ENCODE measurements around the gene HIP1R. TPM values are rescaled to one million over a fixed set of nuclear protein-coding genes. Genes with fewer than 3 reads are reported as not detected.
A peak's percentile ranks its signal among the peaks of the same experiment; 100 is the strongest.

The HIP1R gene
- total and polyA plus RNA-seq, 10 of the 15 experiments (the other 5 are each of a cell fraction or from before 2014, with no cell fraction given), result 0.18 to 27.7 (median 11.7) TPM

GRCh38 chr12:122807651-122808050 lies 27.6 kb upstream of the HIP1R start (continued):
- TF ChIP-seq CEBPB (IDR thresholded peaks at IDR 0.05; ENCODE audit: borderline replicate concordance in 1 of 2, low read depth in 2 of 2, low read length in 2 of 2), result no peak

- ChIA-PET RAD21 (ENCODE audit: unreplicated experiment) (interaction anchor here (1.4 kb wide), 1 partner anchor 14 kb away, joined by 6 read pairs; no protein-coding TSS in a partner anchor), SMC1A (ENCODE audit: uncharacterized antibody, unreplicated experiment) (interaction anchor here (2.2 kb wide), 1 partner anchor 18 kb away, joined by 7 read pairs; no protein-coding TSS in a partner anchor), CTCF (no interaction called here), POLR2A (interaction anchor here (0.7 kb wide), 1 partner anchor 296 kb away, joined by 4 read pairs; no protein-coding TSS in a partner anchor)
- no peak for TF ChIP-seq SPI1 (IDR thresholded peaks at IDR 0.05; ENCODE audit: borderline replicate concordance, insufficient read depth, low read depth, low read length)
- 0 out of 2 replicates have a peak, but pooled peaks have one; percentile 9 for TF ChIP-seq ZNF384 (IDR thresholded peaks at IDR 0.05; ENCODE audit: borderline replicate concordance, low read depth, low read length)
- TF ChIP-seq HDAC2 (IDR thresholded peaks at IDR 0.05), result no peak
- Histone ChIP-seq H3K9ac (ENCODE audit: control insufficient read depth, insufficient read depth, low read length) (no peak overlapping the region), H3K36me3 (ENCODE audit: control insufficient read depth in 2 of 2, insufficient read depth in 2 of 2, low read length in 1 of 2) (no peaks in the 10 kb centered on the region), H3K27ac (ENCODE audit: control insufficient read depth, insufficient read depth) (no peak overlapping the region), H3K4me3 (no peak overlapping the region), H3K4me1 (ENCODE audit: control insufficient read depth, insufficient read depth, low read length) (peaks cover 16% of the 10 kb centered on the region), H3K27me3 (replicated peaks in 1 of 2; ENCODE audit: control insufficient read depth in 2 of 2, insufficient read depth in 2 of 2, low read length in 1 of 2) (no peaks in the 10 kb centered on the region), H3K79me2 (ENCODE audit: control insufficient read depth, insufficient read depth, low read length) (no peaks in the 10 kb centered on the region), H2AFZ (ENCODE audit: control insufficient read depth, low read depth, low read length) (no peak overlapping the region), H3K4me2 (ENCODE audit: control insufficient read depth, insufficient read depth) (no peak overlapping the region), H3K9me3 (replicated peaks; ENCODE audit: control insufficient read depth, insufficient read depth, low read length) (no peaks in the 10 kb centered on the region), H4K20me1 (ENCODE audit: control insufficient read depth, insufficient read depth) (no peaks in the 10 kb centered on the region)
- peak; percentile 7 for FAIRE-seq
- intact Hi-C loops (cut with micrococcal nuclease; ENCODE audit: unreplicated experiment), result no loop called here
- 35% methylated on average over 2 of the region's 3 CpGs for WGBS (ENCODE audit: insufficient coverage, insufficient replicate concordance, low lambda C conversion rate, missing lambda C conversion rate)
- no peak for DNase-seq (ENCODE audit: low read depth, low spot score)
- in situ Hi-C loops (cut with MboI), result no loop called here
- BruUV-seq (replicated peaks), result no TSS peak
- ATAC-seq, result no peak
Observed at GRCh38 chr12:122811777-122812176, 23.5 kb upstream of the HIP1R start.

GRCh38 chr12:122813310-122813713 lies 21.9 kb upstream of the HIP1R start:
- ChIA-PET CTCF (interaction anchor here (1.0 to 1.4 kb wide), 2 partner anchors 13 to 20 kb away, joined by 3 to 4 read pairs; no protein-coding TSS in a partner anchor), POLR2A (no interaction called here), SMC1A (ENCODE audit: uncharacterized antibody, unreplicated experiment) (interaction anchor here (1.0 to 2.2 kb wide), 2 partner anchors 20 to 73 kb away, joined by 3 to 7 read pairs; no protein-coding TSS in a partner anchor), RAD21 (ENCODE audit: unreplicated experiment) (interaction anchor here (1.0 to 1.4 kb wide), 2 partner anchors 13 to 22 kb away, joined by 3 to 6 read pairs; partner anchors contain the start of gene HIP1R)
- BruUV-seq (replicated peaks), result no TSS peak
- H3K4me2 ChIP-seq (ENCODE audit: control insufficient read depth, insufficient read depth), result peak overlapping the region; percentile 40; the same call in 1 of the 2 replicates
- FAIRE-seq, result peak; percentile 69
- peak overlapping the region; percentile 45; the same call in 1 of the 2 replicates for H2AFZ ChIP-seq (ENCODE audit: control insufficient read depth, low read depth, low read length)
- no peak overlapping the region for H3K27ac ChIP-seq (ENCODE audit: control insufficient read depth, insufficient read depth)
- H3K27me3 ChIP-seq (replicated peaks in 1 of 2; ENCODE audit: control insufficient read depth in 2 of 2, insufficient read depth in 2 of 2, low read length in 1 of 2), result no peaks in the 10 kb centered on the region
- DNase-seq (ENCODE audit: low read depth, low spot score), result peak; percentile 49
- in situ Hi-C loops (cut with MboI), result no loop called here
- intact Hi-C loops (cut with micrococcal nuclease; ENCODE audit: unreplicated experiment), result no loop called here
- H3K4me3 ChIP-seq, result no peak overlapping the region
- 23% methylated on average over 10 of the region's 10 CpGs for WGBS (ENCODE audit: insufficient coverage, insufficient replicate concordance, low lambda C conversion rate, missing lambda C conversion rate)
- no peaks in the 10 kb centered on the region for H4K20me1 ChIP-seq (ENCODE audit: control insufficient read depth, insufficient read depth)
- ATAC-seq, result peak; percentile 78
- H3K9me3 ChIP-seq (replicated peaks; ENCODE audit: control insufficient read depth, insufficient read depth, low read length), result no peaks in the 10 kb centered on the region
- H3K9ac ChIP-seq (ENCODE audit: control insufficient read depth, insufficient read depth, low read length), result no peak overlapping the region
- H3K79me2 ChIP-seq (ENCODE audit: control insufficient read depth, insufficient read depth, low read length), result no peaks in the 10 kb centered on the region
- H3K36me3 ChIP-seq (ENCODE audit: control insufficient read depth in 2 of 2, insufficient read depth in 2 of 2, low read length in 1 of 2), result no peaks in the 10 kb centered on the region
- peaks cover 16% of the 10 kb centered on the region for H3K4me1 ChIP-seq (ENCODE audit: control insufficient read depth, insufficient read depth, low read length)
- TF ChIP-seq MXI1 (IDR thresholded peaks at IDR 0.05; ENCODE audit: low read depth, low read length) (0 out of 2 replicates have a peak, but pooled peaks have one; percentile 18), CREB1 (IDR thresholded peaks at IDR 0.05; ENCODE audit: low read depth) (no peak), NR2F1 (conservative IDR thresholded peaks at IDR 0.05) (no peak), WRNIP1 (IDR thresholded peaks at IDR 0.05; ENCODE audit: borderline replicate concordance, low read depth, low read length) (no peak), EP300 (IDR thresholded peaks at IDR 0.05; ENCODE audit: borderline replicate concordance in 1 of 2, control insufficient read depth in 1 of 2, low read depth in 2 of 2, low read length in 2 of 2) (0 out of 4 replicates have a peak, but pooled peaks of 1 of the 2 experiments have one; percentile 26), EED (IDR thresholded peaks at IDR 0.05; ENCODE audit: low read depth) (peak; percentile 48; the same call in 1 of the 2 replicates), MEF2B (IDR thresholded peaks at IDR 0.05; ENCODE audit: partially characterized antibody, poor library complexity, severe bottlenecking) (peak; percentile 80), IKZF2 (IDR thresholded peaks at IDR 0.05) (peak in 1 of 2 experiments; percentile 50; a peak in 2 of 4 replicates), RAD21 (IDR thresholded peaks at IDR 0.05; ENCODE audit: insufficient read depth, low read depth, low read length) (0 out of 2 replicates have a peak, but pooled peaks have one; percentile 6), MTA2 (IDR thresholded peaks at IDR 0.05; ENCODE audit: low read depth) (peak; percentile 55; the same call in 1 of the 2 replicates), HDGF (IDR thresholded peaks at IDR 0.05) (no peak), IKZF1 (conservative IDR thresholded peaks at IDR 0.05) (peak; percentile 56)

Data from GM12878 (cell line).